HG02763 (cell line): Measurements from ENCODE around the gene SCLT1.
A peak's percentile ranks its signal among the peaks of the same experiment; 100 is the strongest.

ENCODE experiments used
- ATAC-seq: cut with Tn5 transposase; IDR thresholded peaks from one replicate; pipeline ENCODE4 v1.9.1; 2021; ENCODE audit warnings: mild to moderate bottlenecking, moderate library complexity; ENCODE audit not compliant: unreplicated experiment

Gene SCLT1

DNA sequence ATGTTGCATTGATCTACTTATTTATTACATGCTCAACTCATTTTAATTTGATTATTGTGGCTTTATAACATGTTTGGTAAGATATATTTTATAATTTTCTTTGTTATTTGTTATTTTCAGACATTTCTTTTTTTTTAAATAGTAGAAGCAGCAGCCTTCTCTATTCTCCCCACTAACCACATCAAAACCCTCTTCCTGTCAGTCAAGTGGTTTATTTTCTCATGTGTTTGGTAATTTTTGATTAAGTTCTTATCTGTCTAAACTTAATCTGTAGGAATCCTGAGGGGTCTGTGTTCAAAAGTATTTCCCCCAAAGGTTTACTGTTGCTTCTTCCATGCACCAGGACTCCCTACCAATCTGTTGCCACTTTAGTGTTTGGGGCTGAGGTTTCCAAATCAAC lies 131.9 kb downstream of the SCLT1 start:
- ATAC-seq, result no peak

DNA sequence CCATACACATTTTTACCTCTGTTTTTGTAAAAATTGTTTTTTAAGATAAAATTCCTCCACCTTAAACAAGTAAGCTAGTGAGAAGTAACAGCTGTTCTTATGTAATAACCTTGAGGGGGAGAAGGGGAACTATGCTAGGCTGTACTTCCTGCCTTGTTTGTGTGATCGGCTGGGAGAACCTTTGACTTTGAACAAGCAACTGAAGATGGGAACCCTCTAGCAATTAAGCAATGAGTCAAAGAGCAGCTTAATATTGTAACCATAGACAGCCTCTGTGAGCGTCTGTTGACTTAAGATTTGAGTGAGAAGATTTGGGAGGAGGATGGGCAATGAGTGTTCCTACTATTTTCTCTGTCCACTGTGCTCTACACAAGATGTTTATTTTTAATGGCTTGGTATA lies 135.1 kb downstream of the SCLT1 start:
- no peak for ATAC-seq

DNA sequence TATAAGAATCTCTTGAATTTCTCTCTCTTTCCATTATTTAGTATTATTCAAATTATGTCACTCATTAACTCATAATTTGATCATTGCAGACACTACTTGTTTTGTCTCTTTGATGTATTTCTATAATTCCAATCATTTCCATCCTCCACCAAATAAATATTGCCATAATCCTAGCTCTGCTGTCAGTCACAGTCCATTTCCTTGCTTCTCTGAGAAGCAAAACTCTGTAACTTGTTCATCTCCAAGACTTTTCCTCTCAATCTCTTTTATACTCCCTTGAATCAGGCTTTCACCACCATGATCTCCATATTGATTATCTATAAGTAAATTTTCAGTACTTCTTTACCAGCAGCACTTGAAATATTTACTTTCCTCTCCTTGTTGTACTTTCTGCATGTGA lies 135.9 kb downstream of the SCLT1 start:
- no peak for ATAC-seq

DNA sequence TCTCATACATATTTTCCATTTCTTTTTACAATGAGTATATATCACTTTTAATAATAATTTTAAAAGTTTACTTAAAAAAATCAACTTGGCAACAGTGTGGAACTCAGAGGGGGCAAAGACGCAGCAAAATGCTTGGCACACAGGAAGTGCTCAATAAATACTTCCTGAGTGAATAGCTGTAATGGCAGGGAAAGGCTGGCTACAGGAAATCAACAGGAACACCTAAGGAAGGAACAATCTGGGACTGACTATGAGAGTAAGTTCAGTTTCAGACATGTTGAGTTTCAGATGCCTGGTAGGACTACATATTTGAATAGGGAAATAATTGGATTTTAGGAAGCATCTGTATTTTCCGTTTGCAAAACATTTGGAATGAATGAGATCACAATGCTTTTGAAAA lies 137.6 kb downstream of the SCLT1 start:
- no peak for ATAC-seq

DNA sequence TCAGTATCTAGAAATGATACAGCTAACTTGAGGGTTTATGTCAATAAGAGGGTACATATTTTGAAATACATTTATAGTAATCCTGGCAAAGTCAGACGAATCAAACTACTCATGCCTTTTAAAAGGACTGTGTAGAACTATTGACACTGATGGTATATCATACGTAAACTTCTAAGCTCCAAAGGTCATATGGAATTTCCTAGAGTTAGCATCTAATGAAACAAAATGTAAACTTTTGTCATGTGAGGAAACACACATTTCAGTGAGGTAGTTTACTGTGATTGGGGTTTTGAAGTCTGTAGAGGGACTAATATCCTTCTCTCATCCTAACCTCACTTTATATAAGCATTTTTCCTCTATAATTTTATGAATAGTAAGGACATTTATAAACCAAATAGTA lies 138.4 kb downstream of the SCLT1 start:
- no peak for ATAC-seq

DNA sequence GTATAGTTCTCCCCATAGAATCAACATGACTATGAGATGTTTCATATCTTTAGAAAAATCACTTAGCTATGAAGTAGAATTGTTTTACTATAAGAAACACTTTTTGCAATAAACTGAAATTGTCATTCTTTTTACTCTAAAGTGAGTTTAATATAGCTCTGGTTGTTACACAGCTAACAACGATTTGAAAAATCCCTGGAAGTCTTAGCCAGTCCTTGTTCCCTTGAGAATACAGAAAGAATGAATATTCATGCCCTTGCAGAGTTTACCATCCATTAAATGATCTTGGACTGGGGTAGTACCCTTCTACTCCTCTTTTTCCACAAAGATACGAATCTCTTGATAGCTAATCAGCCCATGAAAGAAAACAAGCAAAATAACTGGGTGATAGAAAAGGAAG lies 142.0 kb downstream of the SCLT1 start:
- no peak for ATAC-seq

DNA sequence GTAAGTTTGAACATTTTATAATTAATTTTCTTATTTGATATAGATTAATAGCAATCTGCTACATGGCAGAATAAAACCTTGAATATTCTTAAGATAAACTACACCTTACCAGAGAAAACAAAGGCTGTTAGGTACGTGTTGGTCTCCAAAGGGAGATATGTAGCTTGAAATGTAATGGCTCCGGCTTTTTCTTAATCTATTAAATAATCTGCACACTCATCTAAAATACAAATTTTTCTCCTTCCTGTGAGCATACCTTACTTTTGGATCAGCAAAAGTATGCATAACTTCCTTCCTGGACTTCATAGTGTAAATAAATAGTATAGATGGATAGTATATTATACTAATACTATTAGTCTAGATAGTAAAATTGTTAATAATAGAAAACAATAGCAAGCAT lies 142.5 kb downstream of the SCLT1 start:
- ATAC-seq, result no peak

DNA sequence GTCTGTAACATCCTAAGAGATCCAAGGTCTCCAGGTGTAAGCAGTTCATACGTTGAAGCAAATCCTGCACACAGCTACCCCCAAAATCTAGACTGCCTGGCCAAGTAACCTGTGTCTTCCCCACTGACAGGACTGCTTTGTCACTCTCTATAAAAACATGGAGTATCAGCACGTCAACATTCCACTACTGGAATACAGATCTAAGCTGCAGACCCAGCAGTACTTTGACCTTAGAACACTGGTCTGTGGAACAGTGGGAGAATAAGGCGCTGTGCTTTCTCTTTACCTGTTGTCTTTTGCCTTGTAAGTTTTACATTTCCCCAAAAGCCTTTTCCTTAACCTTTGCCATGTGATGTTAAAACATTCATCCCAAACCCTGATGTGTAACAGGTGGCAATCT lies 146.4 kb downstream of the SCLT1 start:
- no peak for ATAC-seq

DNA sequence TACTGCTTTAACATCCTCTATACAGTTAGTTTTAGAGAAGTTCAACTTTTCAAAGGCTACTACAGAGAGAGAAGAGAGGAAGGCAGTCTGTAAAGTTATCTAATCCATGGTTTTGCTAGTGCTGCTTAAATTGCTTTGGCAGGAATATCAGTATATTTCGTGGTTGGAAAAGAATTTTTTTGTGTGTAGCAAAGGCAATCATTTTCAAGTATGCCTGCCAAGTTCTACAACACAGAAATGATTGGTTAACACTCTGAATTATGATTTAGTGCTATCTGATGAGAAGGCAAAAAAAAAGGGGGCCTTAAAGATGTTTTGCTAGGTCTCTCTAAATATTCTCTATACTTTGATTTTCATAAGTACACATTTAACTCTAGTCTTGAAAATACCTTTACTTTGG lies 150.7 kb downstream of the SCLT1 start:
- ATAC-seq, result no peak

DNA sequence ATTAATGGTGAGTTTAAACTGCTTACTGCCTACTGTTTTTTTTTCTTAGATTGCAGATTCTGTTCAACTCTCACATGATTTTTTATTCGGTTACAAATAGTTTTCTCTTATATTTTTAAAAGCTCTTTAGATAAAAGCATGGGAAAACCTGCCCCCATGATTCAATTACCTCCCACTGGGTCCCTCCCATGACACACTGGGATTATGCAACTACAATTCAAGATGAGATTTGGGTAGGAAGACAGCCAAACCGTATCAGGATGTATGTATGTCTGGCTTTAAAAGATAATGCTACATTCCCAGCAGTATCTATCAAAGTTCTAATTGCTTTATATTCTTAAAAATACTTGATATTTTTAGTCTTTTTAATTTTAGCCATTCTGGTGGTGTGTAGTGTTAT lies 152.4 kb downstream of the SCLT1 start:
- no peak for ATAC-seq

DNA sequence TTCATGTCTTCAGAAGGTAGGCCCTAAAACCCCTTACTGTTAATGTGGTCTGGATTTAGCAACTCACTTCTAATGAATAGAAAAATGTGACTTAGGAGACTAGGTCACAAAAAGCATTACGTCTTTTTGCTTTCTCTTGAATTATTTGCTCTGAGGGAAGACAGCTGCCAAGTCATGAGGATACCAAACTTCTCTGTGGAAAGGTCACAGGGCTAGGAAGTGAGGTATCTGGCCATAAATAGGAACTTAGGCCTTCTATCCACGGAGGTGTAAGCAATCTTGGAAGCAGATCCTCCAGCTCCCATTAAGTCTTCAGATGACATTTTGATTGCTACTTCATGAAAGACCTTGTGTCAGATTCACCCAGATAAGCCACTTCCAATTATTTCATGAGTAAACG lies 163.3 kb downstream of the SCLT1 start:
- ATAC-seq, result no peak

DNA sequence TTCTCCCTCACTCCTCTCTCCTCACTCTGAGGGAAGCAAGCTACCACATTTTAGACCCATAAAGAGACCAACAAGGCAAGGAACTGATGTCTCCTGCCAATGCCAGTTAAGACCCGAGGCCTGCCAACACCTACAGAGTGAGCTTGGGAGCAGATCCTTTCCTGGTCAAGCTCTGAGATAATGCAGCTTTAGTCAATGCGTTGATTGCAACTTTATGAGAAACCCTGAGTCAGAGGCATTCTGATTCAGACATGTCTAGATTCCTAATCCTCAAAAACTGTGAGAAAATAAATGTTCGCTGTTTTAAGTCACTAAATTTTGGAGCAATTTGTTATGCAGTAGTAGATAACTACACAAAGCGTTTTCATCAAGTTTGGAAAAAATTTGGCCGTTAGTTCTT lies 168.4 kb downstream of the SCLT1 start:
- ATAC-seq, result no peak

DNA sequence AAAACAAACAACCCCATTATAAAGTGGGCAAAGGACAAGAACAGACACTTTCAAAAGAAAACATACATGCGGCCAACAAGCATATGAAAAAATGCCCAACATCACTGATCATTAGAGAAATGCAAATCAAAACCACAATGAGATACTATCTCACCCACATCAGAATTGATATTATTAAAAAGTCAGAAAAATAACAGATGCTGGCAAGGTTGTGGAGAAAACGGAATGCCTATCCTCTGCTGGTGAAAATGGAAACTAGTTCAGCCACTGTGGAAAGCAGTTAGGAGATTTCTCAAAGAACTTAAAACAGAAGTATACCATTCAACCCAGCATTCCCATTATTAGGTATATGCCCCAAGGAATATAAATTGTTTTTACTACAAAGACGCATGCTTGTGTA lies 171.4 kb downstream of the SCLT1 start:
- no peak for ATAC-seq

DNA sequence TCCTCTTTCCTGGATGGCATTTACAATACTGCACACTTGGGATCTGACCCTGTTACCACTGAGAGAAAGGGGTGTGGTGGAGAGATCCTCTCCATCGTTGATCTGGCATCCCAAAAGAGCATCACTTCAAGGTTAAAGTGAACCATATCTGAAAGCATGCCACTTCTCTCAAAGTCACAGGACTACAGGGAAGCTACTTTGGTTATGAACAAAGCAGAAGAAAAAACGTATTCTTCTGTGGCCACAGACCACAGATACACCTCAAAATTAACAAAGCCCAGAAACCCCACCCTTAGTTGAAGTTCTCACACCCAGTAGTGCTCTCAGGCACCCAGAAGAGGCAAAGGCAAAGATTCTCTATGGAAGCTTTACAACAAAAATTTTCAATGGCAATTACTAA lies 175.6 kb downstream of the SCLT1 start:
- peak; percentile 73 for ATAC-seq

DNA sequence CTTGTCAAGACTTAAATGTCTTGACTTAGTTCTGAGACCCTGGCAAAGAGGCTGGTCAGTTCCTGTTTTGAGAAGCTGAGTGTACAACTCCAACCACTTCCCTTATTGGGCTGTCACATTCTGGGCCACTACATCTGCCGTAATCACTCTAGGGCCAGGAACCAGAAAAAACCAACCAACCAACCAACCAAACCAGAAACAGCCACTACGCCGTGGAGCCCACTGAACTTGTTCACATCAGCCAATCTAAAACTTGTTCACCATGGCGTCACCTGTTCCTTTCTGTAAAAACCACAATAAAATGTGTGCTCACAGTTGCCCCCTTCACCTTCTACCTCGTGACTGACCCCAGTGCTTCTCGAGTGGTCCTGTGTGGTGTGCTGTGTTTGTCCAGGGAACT lies 176.5 kb downstream of the SCLT1 start:
- ATAC-seq, result peak; percentile 74

DNA sequence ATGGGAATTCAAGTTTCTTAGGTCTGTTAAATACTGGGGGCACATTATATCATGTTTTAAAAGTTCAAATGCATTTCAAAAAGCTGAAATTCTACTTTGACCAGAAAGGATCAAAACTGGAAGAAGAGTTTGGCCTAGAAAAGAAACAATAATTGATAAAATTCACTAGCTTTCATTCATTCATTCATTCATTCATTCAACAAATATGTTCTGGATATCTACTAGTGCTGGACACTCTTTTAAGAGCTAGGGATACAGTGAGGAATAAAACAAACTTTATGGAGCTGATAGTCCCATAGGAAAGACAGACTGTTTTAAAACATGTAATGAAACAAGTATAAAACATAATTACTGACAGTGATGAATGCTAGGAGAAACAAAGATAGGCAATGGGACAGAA lies 177.8 kb downstream of the SCLT1 start:
- no peak for ATAC-seq

DNA sequence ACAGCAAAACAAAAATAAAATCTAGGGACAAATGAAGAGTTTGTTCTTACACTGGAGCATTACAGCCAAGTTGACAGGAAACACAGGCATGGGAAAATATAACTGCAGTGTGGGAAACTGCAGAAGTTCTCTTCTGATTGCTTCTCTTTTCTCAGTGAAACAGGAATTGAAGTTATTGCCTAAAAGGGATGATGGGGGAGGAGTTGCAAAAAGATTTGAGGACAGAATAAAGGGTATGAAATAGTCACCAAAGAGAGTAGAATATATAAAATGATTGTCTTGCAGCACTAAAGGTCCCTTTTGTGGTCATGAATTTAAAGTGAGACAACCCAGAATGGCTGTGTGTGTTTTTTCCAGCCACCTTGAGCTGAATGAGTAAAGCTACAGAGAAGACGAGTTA lies 180.1 kb downstream of the SCLT1 start:
- no peak for ATAC-seq

DNA sequence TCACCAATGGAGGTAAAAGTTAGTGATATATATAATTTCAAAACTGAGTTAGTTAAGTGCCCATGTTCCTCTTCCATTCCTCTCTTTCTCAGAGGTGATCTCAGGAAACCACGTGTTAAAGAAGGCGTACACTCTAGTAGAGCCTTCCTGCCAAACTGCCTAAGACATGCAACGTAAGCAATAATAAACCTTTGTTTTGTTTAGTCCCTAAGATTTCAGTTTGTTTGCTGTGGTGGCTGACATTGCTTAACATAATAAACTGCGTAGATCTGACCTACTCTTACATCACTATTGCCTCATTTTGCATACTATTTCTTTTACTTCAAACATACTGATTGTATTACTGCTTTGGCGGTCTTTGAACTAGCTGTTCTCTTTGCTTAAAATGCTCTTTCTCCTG lies 184.6 kb downstream of the SCLT1 start:
- ATAC-seq, result no peak

DNA sequence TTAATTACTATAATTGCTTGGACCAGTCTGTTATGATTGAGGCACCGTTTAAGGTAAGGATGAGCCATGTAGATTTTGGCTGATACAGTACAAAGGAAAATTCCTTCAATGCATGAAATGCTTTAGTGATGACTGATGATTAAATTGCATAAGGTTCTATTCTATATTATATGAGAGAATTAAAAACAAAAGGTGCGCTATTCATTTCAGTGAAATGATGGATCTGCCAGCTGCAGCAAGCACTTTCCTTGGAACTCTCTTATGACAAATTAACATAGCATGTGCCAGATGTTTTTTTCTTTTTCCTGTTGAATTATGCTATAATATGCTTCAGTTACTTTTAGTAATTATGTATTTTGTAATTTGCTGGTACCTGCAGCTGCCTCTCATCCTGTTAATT lies 185.4 kb downstream of the SCLT1 start:
- no peak for ATAC-seq

DNA sequence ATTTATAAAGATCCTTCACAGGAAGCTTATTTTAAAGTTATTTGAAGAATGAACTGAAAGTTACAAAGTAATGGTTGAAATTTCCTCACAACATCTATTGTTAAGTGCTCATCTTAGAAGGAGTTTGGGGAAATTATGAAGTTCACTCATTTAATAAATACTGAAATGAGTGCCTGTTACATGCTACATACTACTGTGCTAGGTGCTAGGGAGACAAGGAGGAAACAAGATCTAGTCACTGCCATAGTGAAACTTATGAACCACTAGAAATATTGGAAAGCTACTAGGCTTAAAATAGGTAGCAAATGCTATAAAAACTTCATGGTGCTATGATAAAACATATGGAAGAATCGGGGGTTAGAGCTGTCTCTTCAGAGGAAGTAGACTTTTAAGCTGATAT lies 186.8 kb downstream of the SCLT1 start:
- ATAC-seq, result no peak

DNA sequence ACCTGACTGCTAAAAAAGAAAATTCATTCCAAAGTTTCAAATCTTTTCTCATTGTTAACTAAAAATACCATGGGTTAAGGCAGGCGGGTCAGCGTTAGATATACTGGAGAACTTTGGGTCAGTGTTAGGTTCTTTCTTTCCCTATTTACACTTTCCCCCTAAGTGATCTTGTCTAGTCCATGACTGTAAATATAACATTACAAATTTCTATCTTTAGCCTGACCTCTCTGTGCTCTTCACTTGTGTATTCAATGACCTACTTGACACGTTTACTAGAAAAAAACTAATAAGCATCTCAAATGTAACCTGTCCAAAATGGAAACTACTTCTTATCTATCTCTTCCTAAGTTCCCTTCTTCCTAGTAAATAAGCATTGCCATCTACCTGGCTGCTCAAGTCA lies 188.5 kb downstream of the SCLT1 start:
- no peak for ATAC-seq

DNA sequence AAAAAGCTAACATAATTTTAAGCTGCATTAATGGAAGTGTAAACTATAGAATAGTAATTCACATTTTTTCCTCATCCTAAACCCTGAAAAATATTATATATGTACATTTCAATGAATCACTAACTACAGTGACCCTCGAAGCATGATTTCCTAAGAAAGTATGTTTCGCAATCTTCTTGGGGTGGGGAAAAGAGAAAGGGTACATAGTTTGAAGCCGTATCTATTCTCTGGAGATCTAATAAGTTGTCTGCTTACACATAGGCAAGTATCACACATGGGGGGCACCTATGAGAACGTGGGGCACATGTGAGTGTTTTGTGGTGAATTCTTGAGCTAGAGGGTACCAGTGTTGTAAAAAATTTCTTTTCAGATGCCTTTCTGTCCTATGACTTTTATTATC lies 212.7 kb downstream of the SCLT1 start:
- ATAC-seq, result no peak

DNA sequence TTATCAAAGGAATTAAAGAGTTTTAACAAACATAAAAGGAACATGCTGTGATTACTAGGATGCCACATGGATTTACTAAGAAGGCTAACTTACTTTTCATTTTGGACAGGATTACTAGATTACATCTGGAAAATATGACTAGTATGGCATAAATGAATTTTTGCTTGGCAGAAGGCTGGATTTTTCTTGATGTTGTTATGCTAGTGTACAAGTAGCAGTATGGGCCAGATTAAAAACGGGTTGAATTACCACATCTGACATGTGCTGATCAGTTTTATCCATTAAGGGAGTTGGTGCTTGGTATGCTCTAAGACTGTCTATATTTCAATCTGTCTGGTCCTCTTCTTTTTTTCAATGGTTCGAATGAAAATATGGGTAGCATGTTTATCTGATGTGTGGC lies 213.4 kb downstream of the SCLT1 start:
- ATAC-seq, result no peak

DNA sequence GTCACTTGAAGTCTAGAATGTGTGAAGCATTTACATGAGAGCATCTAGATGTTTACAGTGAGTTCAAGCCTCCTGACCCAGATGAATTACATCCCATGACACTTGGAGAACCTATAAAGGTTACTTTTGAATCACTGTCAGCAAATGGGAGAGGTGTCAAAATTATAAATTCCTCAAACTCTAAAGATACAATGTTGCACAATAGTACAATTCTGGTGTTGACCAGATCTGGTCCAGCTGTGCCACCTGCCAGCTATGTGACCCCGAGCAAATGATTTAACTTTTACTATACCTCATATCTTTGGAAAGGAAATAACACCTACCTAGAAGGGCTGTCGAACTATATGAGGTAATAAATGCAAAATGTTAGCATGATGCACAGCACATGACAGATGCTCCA lies 214.1 kb downstream of the SCLT1 start:
- ATAC-seq, result no peak
